Measurements from ENCODE around the gene MPHOSPH10. TPM values are rescaled to one million over a fixed set of nuclear protein-coding genes. Genes with fewer than 3 reads are reported as not detected.
"Not testable (repeated sequence)": the region's sequence is repeated elsewhere in the genome, so short reads cannot be mapped to it uniquely, and the experiment has no call there.

Gene MPHOSPH10
- total RNA-seq, 2 experiments from 2014 or later: 18.7 to 42.7 TPM

GRCh38 chr2:71131387-71132166, 1.1 kb downstream of the MPHOSPH10 start:
- BruUV-seq (replicated peaks); H2AFZ ChIP-seq (ENCODE audit: low read length); H3K9me3 ChIP-seq (ENCODE audit: low read length); DNase-seq (ENCODE audit: low spot score); H4K20me1 ChIP-seq (ENCODE audit: insufficient read depth, low read length); H3K9me2 ChIP-seq (ENCODE audit: insufficient read depth, low read length): not testable (repeated sequence)
- ChIA-PET POLR2A (interaction anchor here (0.8 to 2.3 kb wide), 9 partner anchors 10 to 202 kb away, joined by 3 to 11 read pairs (median 7); partner anchors contain the start of gene NAGK), CTCF (ENCODE audit: unreplicated experiment) (interaction anchor here (1.2 kb wide), 1 partner anchor 60 kb away, joined by 6 read pairs; no protein-coding TSS in a partner anchor)
- Histone ChIP-seq H3K79me2 (ENCODE audit: insufficient read depth, low read depth, low read length) (peaks cover 71% of the 10 kb centered on the region), H3K27ac (ENCODE audit: low read depth, low read length, poor library complexity, severe bottlenecking) (peak overlapping the region; percentile 80), H3K4me1 (ENCODE audit: insufficient read depth, low read length, poor library complexity, severe bottlenecking) (peaks cover 37% of the 10 kb centered on the region), H3K4me3 (ENCODE audit: low read depth, low read length, poor library complexity, severe bottlenecking) (peak overlapping the region; percentile 95), H3K36me3 (ENCODE audit: insufficient read depth, low read length) (peaks cover 56% of the 10 kb centered on the region), H3K4me2 (ENCODE audit: low read length) (peak overlapping the region; percentile 85)
- intact Hi-C loops (cut with micrococcal nuclease; ENCODE audit: unreplicated experiment): loop anchor here (2.0 kb wide), 1 partner anchor 95 kb away; the partner anchor contains the start of gene PAIP2B

- ChIA-PET CTCF (ENCODE audit: unreplicated experiment) (no interaction called here), POLR2A (interaction anchor here (1.1 kb wide), 1 partner anchor 10 kb away, joined by 4 read pairs; no protein-coding TSS in a partner anchor)
- peaks cover 51% of the 10 kb centered on the region for H3K79me2 ChIP-seq (ENCODE audit: insufficient read depth, low read depth, low read length)
- H3K4me3 ChIP-seq (ENCODE audit: low read depth, low read length, poor library complexity, severe bottlenecking): no peak overlapping the region
- 0 out of 2 replicates have a peak overlapping the region, but pooled peaks have one; percentile 85 for H3K4me2 ChIP-seq (ENCODE audit: low read length)
- H3K27ac ChIP-seq (ENCODE audit: low read depth, low read length, poor library complexity, severe bottlenecking): no peak overlapping the region
- no peaks in the 10 kb centered on the region for H3K9me2 ChIP-seq (ENCODE audit: insufficient read depth, low read length)
- H3K9me3 ChIP-seq (ENCODE audit: low read length): no peaks in the 10 kb centered on the region
- peaks cover 64% of the 10 kb centered on the region for H3K36me3 ChIP-seq (ENCODE audit: insufficient read depth, low read length)
- no peak overlapping the region for H2AFZ ChIP-seq (ENCODE audit: low read length)
- H4K20me1 ChIP-seq (ENCODE audit: insufficient read depth, low read length): peaks cover 3% of the 10 kb centered on the region; the same call in 1 of the 2 replicates
- peaks cover 25% of the 10 kb centered on the region for H3K4me1 ChIP-seq (ENCODE audit: insufficient read depth, low read length, poor library complexity, severe bottlenecking)
- no TSS peak for BruUV-seq (replicated peaks)
- no peak for TF ChIP-seq EZH2phosphoT487 (IDR thresholded peaks at IDR 0.05; ENCODE audit: borderline replicate concordance, low read depth, low read length)
- TF ChIP-seq CTCF (conservative IDR thresholded peaks at IDR 0.05; ENCODE audit: low read length): no peak
- DNase-seq (ENCODE audit: low spot score): no peak
- intact Hi-C loops (cut with micrococcal nuclease; ENCODE audit: unreplicated experiment): no loop called here
Measured at GRCh38 chr2:71133603-71134002, 3.2 kb downstream of the MPHOSPH10 start.

DNA sequence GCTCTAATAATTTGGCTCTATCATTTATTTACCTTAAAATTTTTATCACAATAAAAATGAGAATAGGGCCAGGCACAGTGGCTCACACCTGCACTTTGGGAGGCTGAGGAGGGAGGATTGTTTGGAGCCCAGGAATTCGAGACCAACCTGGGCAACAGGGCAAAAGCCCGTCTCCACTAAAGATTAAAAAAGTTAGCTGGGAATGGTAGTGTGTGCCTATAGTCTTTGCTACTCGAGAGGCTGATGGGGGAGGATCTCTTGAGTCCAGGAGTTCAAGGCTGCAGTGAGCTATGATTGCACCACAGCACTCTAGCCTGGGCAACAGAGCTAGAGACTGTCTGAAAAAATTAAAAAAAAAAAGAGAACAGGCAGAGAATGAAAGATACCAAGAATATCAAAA, 5.7 kb downstream of the MPHOSPH10 start:
- POLR2A ChIA-PET: interaction anchor here (1.7 kb wide), 1 partner anchor 10 kb away, joined by 8 read pairs; no protein-coding TSS in a partner anchor
- H3K79me2 ChIP-seq (ENCODE audit: insufficient read depth, low read depth, low read length): peaks cover 33% of the 10 kb centered on the region
- BruUV-seq (replicated peaks): no TSS peak
- H4K20me1 ChIP-seq (ENCODE audit: insufficient read depth, low read length): peaks cover 2% of the 10 kb centered on the region; the same call in 1 of the 2 replicates
- peaks cover 20% of the 10 kb centered on the region for H3K4me1 ChIP-seq (ENCODE audit: insufficient read depth, low read length, poor library complexity, severe bottlenecking)
- peaks cover 88% of the 10 kb centered on the region for H3K36me3 ChIP-seq (ENCODE audit: insufficient read depth, low read length)
- no peaks in the 10 kb centered on the region for H3K9me3 ChIP-seq (ENCODE audit: low read length)
- no peak for DNase-seq (ENCODE audit: low spot score)
- CTCF ChIA-PET (ENCODE audit: unreplicated experiment): no interaction called here
- no peak overlapping the region for H2AFZ ChIP-seq (ENCODE audit: low read length)
- H3K4me2 ChIP-seq (ENCODE audit: low read length): no peak overlapping the region
- H3K27ac ChIP-seq (ENCODE audit: low read depth, low read length, poor library complexity, severe bottlenecking): no peak overlapping the region
- intact Hi-C loops (cut with micrococcal nuclease; ENCODE audit: unreplicated experiment): no loop called here
- no peak overlapping the region for H3K4me3 ChIP-seq (ENCODE audit: low read depth, low read length, poor library complexity, severe bottlenecking)
- TF ChIP-seq CTCF (conservative IDR thresholded peaks at IDR 0.05; ENCODE audit: low read length) (no peak), EZH2phosphoT487 (IDR thresholded peaks at IDR 0.05; ENCODE audit: borderline replicate concordance, low read depth, low read length) (no peak)
- no peaks in the 10 kb centered on the region for H3K9me2 ChIP-seq (ENCODE audit: insufficient read depth, low read length)
